Adrenal gland (tissue), 5 donors: ENCODE measurements around the gene SLC30A3.

ENCODE experiments used
- POLR2A ChIP-seq, 2 donors: fragments of 450-650 bp; IDR thresholded peaks; one replicate each; pipeline ENCODE4 v1.6.1; 2017; ENCODE audit warnings: antibody characterized with exemption in 2 of 2, mild to moderate bottlenecking in 2 of 2, moderate library complexity in 1 of 2
- TF ChIP-seq, protein P1 (sequence below), 6 experiments: fragments of 450-650 bp in 4 of 6; fragments of 200-600 bp in 2 of 6; sonication (generic) in 1 of 6; IDR thresholded peaks; 1 replicate in 5 of 6; 2 replicates in 1 of 6; pipeline versions ENCODE4 v1.5.1 to v1.8.0; 2016 to 2021; ENCODE audit warnings: antibody characterized with exemption in 6 of 6, mild to moderate bottlenecking in 2 of 6, moderate library complexity in 1 of 6
- donor health status: DM: no; HTN: no; CAD: no.

- TF ChIP-seq, protein P1, sequence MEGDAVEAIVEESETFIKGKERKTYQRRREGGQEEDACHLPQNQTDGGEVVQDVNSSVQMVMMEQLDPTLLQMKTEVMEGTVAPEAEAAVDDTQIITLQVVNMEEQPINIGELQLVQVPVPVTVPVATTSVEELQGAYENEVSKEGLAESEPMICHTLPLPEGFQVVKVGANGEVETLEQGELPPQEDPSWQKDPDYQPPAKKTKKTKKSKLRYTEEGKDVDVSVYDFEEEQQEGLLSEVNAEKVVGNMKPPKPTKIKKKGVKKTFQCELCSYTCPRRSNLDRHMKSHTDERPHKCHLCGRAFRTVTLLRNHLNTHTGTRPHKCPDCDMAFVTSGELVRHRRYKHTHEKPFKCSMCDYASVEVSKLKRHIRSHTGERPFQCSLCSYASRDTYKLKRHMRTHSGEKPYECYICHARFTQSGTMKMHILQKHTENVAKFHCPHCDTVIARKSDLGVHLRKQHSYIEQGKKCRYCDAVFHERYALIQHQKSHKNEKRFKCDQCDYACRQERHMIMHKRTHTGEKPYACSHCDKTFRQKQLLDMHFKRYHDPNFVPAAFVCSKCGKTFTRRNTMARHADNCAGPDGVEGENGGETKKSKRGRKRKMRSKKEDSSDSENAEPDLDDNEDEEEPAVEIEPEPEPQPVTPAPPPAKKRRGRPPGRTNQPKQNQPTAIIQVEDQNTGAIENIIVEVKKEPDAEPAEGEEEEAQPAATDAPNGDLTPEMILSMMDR (IDR thresholded peaks at IDR 0.05): no peak
- TF ChIP-seq POLR2A (IDR thresholded peaks at IDR 0.05): no peak
These were observed 41.8 kb upstream of the SLC30A3 start for GRCh38 chr2:27304488-27305240.
